Endothelial cell of umbilical vein (primary cell): Measurements from ENCODE around the gene MT3.

ENCODE experiments used
- EZH2 ChIP-seq: IDR thresholded peaks from 2 replicates; pipeline ENCODE4 v1.6.1; 2012; ENCODE audit warnings: borderline replicate concordance, low read depth, mild to moderate bottlenecking, moderate library complexity, low read length, inconsistent platforms; ENCODE audit not compliant: severe bottlenecking
- FOS ChIP-seq: IDR thresholded peaks from 2 replicates; pipeline ENCODE4 v1.6.1; 2011; ENCODE audit warnings: mild to moderate bottlenecking, low read length, moderate library complexity, borderline replicate concordance; ENCODE audit not compliant: insufficient read depth
- JUN ChIP-seq: IDR thresholded peaks from 2 replicates; pipeline ENCODE4 v1.6.1; 2011; ENCODE audit warnings: borderline replicate concordance, low read depth; ENCODE audit not compliant: insufficient read length, insufficient read depth
- MAX ChIP-seq: IDR thresholded peaks from 2 replicates; pipeline ENCODE4 v1.6.1; 2011; ENCODE audit not compliant: insufficient read depth, insufficient read length
- MYC ChIP-seq: IDR thresholded peaks from one replicate; pipeline ENCODE4 v1.6.1; 2011; ENCODE audit warnings: mild to moderate bottlenecking, low read depth, low read length
- POLR2A ChIP-seq: IDR thresholded peaks from 2 replicates; pipeline ENCODE4 v1.6.1; 2012; ENCODE audit warnings: low read depth, mild to moderate bottlenecking, control low read depth, low read length
- POLR2AphosphoS5 ChIP-seq: IDR thresholded peaks from 2 replicates; pipeline ENCODE4 v1.6.1; 2012; ENCODE audit warnings: low read depth, mild to moderate bottlenecking, control low read depth, low read length, moderate library complexity; ENCODE audit not compliant: insufficient read depth
- TF ChIP-seq, protein P1 (sequence below), 2 donors: IDR thresholded peaks; 1 replicate in 1 of 2; 2 replicates in 1 of 2; pipeline ENCODE4 v1.5.1; 2011; ENCODE audit warnings: low read length in 2 of 2, mild to moderate bottlenecking in 2 of 2, moderate library complexity in 2 of 2, control low read depth in 1 of 2, inconsistent platforms in 1 of 2, low read depth in 1 of 2; ENCODE audit not compliant: insufficient read depth in 1 of 2; ENCODE audit errors: extremely low read depth in 1 of 2

DNA sequence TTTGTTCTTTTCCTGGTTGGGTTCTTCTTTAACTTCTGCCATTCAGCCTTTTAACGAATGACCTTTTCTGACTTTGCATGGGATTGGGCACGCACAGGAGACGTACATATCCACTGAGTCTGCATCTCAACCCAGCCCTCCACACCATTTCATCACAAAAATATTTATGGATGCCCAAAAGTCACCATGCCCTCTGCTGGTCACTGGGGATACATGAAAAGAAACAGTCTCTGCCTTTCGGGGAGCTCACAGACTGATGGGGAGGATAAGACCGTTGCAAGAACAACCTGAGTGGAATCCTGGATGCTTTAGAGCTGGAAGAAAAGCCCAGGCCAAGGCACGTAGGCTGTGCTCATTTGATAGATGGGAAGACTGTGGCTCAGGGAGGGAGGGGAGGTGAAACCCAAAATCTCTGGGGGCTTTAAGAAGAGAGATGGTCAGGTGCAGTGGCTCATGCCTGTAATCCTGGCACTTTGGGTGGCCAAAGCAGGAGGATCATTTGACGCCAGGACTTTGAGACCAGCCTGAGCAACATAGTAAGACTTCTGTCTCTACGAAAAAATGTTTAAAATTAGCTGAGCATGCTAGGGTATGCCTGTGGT lies 11.2 kb downstream of the MT3 start:
- no peak for TF ChIP-seq MYC
- TF ChIP-seq, protein P1, sequence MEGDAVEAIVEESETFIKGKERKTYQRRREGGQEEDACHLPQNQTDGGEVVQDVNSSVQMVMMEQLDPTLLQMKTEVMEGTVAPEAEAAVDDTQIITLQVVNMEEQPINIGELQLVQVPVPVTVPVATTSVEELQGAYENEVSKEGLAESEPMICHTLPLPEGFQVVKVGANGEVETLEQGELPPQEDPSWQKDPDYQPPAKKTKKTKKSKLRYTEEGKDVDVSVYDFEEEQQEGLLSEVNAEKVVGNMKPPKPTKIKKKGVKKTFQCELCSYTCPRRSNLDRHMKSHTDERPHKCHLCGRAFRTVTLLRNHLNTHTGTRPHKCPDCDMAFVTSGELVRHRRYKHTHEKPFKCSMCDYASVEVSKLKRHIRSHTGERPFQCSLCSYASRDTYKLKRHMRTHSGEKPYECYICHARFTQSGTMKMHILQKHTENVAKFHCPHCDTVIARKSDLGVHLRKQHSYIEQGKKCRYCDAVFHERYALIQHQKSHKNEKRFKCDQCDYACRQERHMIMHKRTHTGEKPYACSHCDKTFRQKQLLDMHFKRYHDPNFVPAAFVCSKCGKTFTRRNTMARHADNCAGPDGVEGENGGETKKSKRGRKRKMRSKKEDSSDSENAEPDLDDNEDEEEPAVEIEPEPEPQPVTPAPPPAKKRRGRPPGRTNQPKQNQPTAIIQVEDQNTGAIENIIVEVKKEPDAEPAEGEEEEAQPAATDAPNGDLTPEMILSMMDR (IDR thresholded peaks at IDR 0.05; ENCODE audit: extremely low read depth in 1 of 2, insufficient read depth in 1 of 2, low read depth in 1 of 2, low read length in 2 of 2): peak; percentile 65 to 74
- TF ChIP-seq POLR2AphosphoS5: no peak
- TF ChIP-seq POLR2A: no peak
- TF ChIP-seq JUN: no peak
- TF ChIP-seq EZH2: no peak
- no peak for TF ChIP-seq MAX
- no peak for TF ChIP-seq FOS
